ENCODE results near the gene THOC5.

The THOC5 gene

DNA sequence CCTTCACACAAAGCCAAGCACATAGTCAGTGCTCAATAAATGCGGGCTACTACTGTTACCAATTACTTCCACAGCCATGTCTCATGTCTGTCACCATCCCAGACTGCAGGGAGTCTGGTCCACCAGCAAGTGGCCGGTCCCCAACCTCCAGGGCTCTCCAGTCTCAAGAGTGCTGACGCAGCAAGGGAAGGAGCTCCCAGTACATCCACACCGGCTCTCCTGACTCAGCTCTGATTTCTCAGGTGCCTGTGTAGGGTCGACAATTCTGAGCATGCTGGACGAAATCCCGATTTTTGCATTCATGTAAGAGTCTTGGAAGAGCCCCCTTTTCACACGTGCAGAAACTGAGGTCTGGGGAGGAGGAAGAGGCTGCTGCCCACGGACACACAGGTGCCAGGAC lies 83.8 kb downstream of the THOC5 start:
- Histone ChIP-seq H3K4me3 (ENCODE audit: low read length) (peak overlapping the region; percentile 47; the same call in 1 of the 2 replicates), H3K9me3 (ENCODE audit: control insufficient read depth, insufficient read depth, low read length) (no peaks in the 10 kb centered on the region), H3K4me2 (ENCODE audit: low read length) (peak overlapping the region; percentile 61), H3K4me1 (ENCODE audit: control insufficient read depth, low read length) (peaks cover 5% of the 10 kb centered on the region), H3F3A (ENCODE audit: control insufficient read depth, insufficient read depth) (no peaks in the 10 kb centered on the region), H3K27ac (ENCODE audit: low read depth, low read length) (no peak overlapping the region), H3K9me2 (replicated peaks; ENCODE audit: control insufficient read depth, low read length) (no peaks in the 10 kb centered on the region), H4K20me1 (ENCODE audit: control insufficient read depth, insufficient read depth, low read depth, low read length) (peaks cover 4% of the 10 kb centered on the region; the same call in 1 of the 2 replicates), H3K27me3 (ENCODE audit: control insufficient read depth, low read length) (peaks cover 49% of the 10 kb centered on the region), H3K36me3 (ENCODE audit: control insufficient read depth, low read length) (no peaks in the 10 kb centered on the region), H3K79me2 (ENCODE audit: control insufficient read depth, low read length) (no peaks in the 10 kb centered on the region)
- TF ChIP-seq, protein P1, sequence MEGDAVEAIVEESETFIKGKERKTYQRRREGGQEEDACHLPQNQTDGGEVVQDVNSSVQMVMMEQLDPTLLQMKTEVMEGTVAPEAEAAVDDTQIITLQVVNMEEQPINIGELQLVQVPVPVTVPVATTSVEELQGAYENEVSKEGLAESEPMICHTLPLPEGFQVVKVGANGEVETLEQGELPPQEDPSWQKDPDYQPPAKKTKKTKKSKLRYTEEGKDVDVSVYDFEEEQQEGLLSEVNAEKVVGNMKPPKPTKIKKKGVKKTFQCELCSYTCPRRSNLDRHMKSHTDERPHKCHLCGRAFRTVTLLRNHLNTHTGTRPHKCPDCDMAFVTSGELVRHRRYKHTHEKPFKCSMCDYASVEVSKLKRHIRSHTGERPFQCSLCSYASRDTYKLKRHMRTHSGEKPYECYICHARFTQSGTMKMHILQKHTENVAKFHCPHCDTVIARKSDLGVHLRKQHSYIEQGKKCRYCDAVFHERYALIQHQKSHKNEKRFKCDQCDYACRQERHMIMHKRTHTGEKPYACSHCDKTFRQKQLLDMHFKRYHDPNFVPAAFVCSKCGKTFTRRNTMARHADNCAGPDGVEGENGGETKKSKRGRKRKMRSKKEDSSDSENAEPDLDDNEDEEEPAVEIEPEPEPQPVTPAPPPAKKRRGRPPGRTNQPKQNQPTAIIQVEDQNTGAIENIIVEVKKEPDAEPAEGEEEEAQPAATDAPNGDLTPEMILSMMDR (IDR thresholded peaks at IDR 0.05; ENCODE audit: low read depth, low read length, poor library complexity, severe bottlenecking): no peak
- TF ChIP-seq EZH2phosphoT487 (IDR thresholded peaks at IDR 0.05; ENCODE audit: borderline replicate concordance, low read length): no peak

DNA sequence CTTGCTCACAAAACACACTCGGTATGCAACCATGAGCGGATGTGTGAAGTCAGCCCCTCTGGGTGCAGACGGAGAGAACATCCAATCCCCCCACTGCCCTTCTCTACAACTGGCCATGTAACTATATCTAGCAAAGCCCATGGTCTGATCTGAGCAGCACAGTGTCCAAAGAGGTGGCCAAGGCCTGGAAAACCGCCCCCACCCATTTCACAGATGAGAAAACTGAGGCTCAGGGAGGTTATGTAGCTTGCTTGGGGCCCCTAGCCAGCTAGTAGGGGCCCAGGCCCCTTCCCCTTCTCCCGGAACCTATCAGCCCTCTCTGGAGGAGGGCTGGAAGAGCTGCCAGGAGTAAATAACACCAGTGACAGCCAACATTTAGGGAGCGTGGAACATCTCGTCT lies 89.0 kb downstream of the THOC5 start:
- TF ChIP-seq, protein P1 (IDR thresholded peaks at IDR 0.05; ENCODE audit: low read depth, low read length, poor library complexity, severe bottlenecking): no peak
- TF ChIP-seq EZH2phosphoT487 (IDR thresholded peaks at IDR 0.05; ENCODE audit: borderline replicate concordance, low read length): no peak
- H3K4me3 ChIP-seq (ENCODE audit: low read length): no peak overlapping the region
- no peaks in the 10 kb centered on the region for H3K4me1 ChIP-seq (ENCODE audit: control insufficient read depth, low read length)

DNA sequence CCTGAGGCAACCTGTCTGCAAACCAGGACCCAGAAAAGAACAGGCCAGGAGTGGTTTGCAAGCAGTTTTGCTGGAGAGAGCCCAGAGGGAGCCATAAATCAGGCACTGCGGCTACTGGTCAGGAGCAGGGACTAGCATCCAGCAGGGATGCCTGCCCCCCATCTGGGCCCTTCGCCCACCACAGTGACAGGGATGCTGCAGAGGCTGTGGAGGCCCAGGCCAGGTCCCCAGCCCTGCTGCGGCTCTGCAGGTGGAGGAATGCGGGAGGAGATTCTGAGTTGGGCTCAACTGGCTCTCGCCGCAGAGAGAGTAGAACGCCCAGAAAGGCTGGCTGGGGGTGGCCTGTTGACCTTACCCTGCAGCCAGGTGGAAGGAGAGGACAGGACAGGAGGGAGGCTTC lies 89.9 kb downstream of the THOC5 start:
- Histone ChIP-seq H3K9me3 (ENCODE audit: control insufficient read depth, insufficient read depth, low read length) (no peaks in the 10 kb centered on the region), H3K4me1 (ENCODE audit: control insufficient read depth, low read length) (no peaks in the 10 kb centered on the region), H3K4me3 (ENCODE audit: low read length) (no peak overlapping the region), H4K20me1 (ENCODE audit: control insufficient read depth, insufficient read depth, low read depth, low read length) (no peaks in the 10 kb centered on the region), H3K79me2 (ENCODE audit: control insufficient read depth, low read length) (no peaks in the 10 kb centered on the region), H3F3A (ENCODE audit: control insufficient read depth, insufficient read depth) (no peaks in the 10 kb centered on the region), H3K4me2 (ENCODE audit: low read length) (no peak overlapping the region), H3K36me3 (ENCODE audit: control insufficient read depth, low read length) (no peaks in the 10 kb centered on the region), H3K9me2 (replicated peaks; ENCODE audit: control insufficient read depth, low read length) (no peaks in the 10 kb centered on the region), H3K27me3 (ENCODE audit: control insufficient read depth, low read length) (peaks cover 10% of the 10 kb centered on the region; the same call in 1 of the 2 replicates), H3K27ac (ENCODE audit: low read depth, low read length) (no peak overlapping the region)
- TF ChIP-seq, protein P1 (IDR thresholded peaks at IDR 0.05; ENCODE audit: low read depth, low read length, poor library complexity, severe bottlenecking): no peak
- TF ChIP-seq EZH2phosphoT487 (IDR thresholded peaks at IDR 0.05; ENCODE audit: borderline replicate concordance, low read length): no peak

More for the DNA sequence above, 89.0 kb downstream of the THOC5 start:
- Histone ChIP-seq H3K9me3 (ENCODE audit: control insufficient read depth, insufficient read depth, low read length) (no peaks in the 10 kb centered on the region), H3K79me2 (ENCODE audit: control insufficient read depth, low read length) (no peaks in the 10 kb centered on the region), H3K27me3 (ENCODE audit: control insufficient read depth, low read length) (peaks cover 19% of the 10 kb centered on the region), H3K4me2 (ENCODE audit: low read length) (no peak overlapping the region), H4K20me1 (ENCODE audit: control insufficient read depth, insufficient read depth, low read depth, low read length) (no peaks in the 10 kb centered on the region), H3K27ac (ENCODE audit: low read depth, low read length) (no peak overlapping the region), H3K9me2 (replicated peaks; ENCODE audit: control insufficient read depth, low read length) (no peaks in the 10 kb centered on the region), H3K36me3 (ENCODE audit: control insufficient read depth, low read length) (no peaks in the 10 kb centered on the region), H3F3A (ENCODE audit: control insufficient read depth, insufficient read depth) (no peaks in the 10 kb centered on the region)
